HEK293 (cell line): Measurements from ENCODE around the gene EPS8.

Experiments used
- PRDM1 ChIP-seq: fragments of 450-650 bp; formaldehyde crosslinking; IDR thresholded peaks from 2 replicates; pipeline ENCODE4; 2016; ENCODE audit warnings: missing biosample characterization, missing genetic modification characterization
- ZNF24 ChIP-seq: fragments of 450-650 bp; formaldehyde crosslinking; IDR thresholded peaks from 2 replicates; pipeline ENCODE4 v1.5.1; 2016; ENCODE audit warnings: missing biosample characterization, missing genetic modification characterization
- ZNF768 ChIP-seq: fragments of 450-650 bp; formaldehyde crosslinking; IDR thresholded peaks from 2 replicates; pipeline ENCODE4 v1.5.1; 2018; ENCODE audit warnings: missing biosample characterization, mild to moderate bottlenecking, missing genetic modification characterization
- TF ChIP-seq, protein P1 (sequence below): fragments of 450-650 bp; IDR thresholded peaks from 2 replicates; pipeline ENCODE4 v1.5.1; 2018; ENCODE audit warnings: missing biosample characterization, missing genetic modification characterization
- TF ChIP-seq, protein P2 (sequence below): fragments of 450-650 bp; formaldehyde crosslinking; IDR thresholded peaks from 2 replicates; pipeline ENCODE4 v1.5.1; 2016; ENCODE audit warnings: missing biosample characterization, missing genetic modification characterization

DNA sequence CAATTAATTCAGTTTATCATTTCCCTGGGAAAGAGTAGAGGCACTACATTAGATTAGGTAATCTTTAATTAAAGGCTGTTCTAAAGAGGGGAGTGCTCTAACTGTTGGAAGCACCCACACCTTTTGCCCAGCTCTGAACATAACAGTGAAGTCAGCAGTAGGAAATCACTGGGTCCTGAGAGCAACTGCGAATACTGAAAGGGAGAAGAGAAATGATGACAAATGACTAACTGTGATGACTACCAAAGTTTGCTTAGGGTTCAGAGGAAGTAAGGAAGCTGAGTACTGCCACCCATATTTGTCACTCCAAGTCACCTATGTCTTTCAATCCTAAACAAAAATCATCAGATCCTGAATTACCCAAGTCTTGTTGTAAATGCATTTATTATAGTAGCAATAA, 140.6 kb downstream of the EPS8 start:
- no peak for TF ChIP-seq ZNF24 (tag by site-specific recombination)
- no peak for TF ChIP-seq ZNF768
- TF ChIP-seq, protein P1, sequence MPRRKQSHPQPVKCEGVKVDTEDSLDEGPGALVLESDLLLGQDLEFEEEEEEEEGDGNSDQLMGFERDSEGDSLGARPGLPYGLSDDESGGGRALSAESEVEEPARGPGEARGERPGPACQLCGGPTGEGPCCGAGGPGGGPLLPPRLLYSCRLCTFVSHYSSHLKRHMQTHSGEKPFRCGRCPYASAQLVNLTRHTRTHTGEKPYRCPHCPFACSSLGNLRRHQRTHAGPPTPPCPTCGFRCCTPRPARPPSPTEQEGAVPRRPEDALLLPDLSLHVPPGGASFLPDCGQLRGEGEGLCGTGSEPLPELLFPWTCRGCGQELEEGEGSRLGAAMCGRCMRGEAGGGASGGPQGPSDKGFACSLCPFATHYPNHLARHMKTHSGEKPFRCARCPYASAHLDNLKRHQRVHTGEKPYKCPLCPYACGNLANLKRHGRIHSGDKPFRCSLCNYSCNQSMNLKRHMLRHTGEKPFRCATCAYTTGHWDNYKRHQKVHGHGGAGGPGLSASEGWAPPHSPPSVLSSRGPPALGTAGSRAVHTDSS (tag by site-specific recombination): no peak
- TF ChIP-seq, protein P2, sequence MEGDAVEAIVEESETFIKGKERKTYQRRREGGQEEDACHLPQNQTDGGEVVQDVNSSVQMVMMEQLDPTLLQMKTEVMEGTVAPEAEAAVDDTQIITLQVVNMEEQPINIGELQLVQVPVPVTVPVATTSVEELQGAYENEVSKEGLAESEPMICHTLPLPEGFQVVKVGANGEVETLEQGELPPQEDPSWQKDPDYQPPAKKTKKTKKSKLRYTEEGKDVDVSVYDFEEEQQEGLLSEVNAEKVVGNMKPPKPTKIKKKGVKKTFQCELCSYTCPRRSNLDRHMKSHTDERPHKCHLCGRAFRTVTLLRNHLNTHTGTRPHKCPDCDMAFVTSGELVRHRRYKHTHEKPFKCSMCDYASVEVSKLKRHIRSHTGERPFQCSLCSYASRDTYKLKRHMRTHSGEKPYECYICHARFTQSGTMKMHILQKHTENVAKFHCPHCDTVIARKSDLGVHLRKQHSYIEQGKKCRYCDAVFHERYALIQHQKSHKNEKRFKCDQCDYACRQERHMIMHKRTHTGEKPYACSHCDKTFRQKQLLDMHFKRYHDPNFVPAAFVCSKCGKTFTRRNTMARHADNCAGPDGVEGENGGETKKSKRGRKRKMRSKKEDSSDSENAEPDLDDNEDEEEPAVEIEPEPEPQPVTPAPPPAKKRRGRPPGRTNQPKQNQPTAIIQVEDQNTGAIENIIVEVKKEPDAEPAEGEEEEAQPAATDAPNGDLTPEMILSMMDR (tag by site-specific recombination): no peak
- no peak for TF ChIP-seq PRDM1
